ENCODE data around the gene NEURL3.

- no peak for TF ChIP-seq POLR2AphosphoS5 (IDR thresholded peaks at IDR 0.05; ENCODE audit: low read depth, low read length)
- no peak for TF ChIP-seq SIN3A (IDR thresholded peaks at IDR 0.05; ENCODE audit: borderline replicate concordance, insufficient read depth, low read length)
- TF ChIP-seq TAF1 (IDR thresholded peaks at IDR 0.05; ENCODE audit: borderline replicate concordance, insufficient read depth, low read length), result no peak
- TF ChIP-seq REST (IDR thresholded peaks at IDR 0.05; ENCODE audit: insufficient read depth in 1 of 2, low read depth in 2 of 2, low read length in 2 of 2), result no peak
- no peak for TF ChIP-seq FOXP2 (optimal IDR thresholded peaks at IDR 0.05; ENCODE audit: borderline replicate concordance, extremely low read depth, extremely low read length, insufficient read depth)
Observed at GRCh38 chr2:96517079-96517478, 11.9 kb upstream of the NEURL3 start.

All from PFSK-1 (cell line).